HepG2 (cell line): ENCODE data around the gene MASP1. TPM values are rescaled to one million over a fixed set of nuclear protein-coding genes. Genes with fewer than 3 reads are reported as not detected.

Experiments used
- ATAC-seq: fragments of 200-7000 bp; cut with Tn5 transposase; 3 replicates; pipeline ENCODE4 v1.9.1; 2020; ENCODE audit warnings: mild to moderate bottlenecking, moderate library complexity
- BruUV-seq: library from RNA; stranded (reverse); fragments of 400-500 nt; replicated peaks from 2 replicates; lab custom pipeline; 2021; lab: Mats Ljungman, UMichigan
- CTCF ChIA-PET: fragments of 300-600 bp; formaldehyde crosslinking; extraction: SDS; loops from one replicate; lab custom pipeline; 2021; ENCODE audit warnings: low total read pairs, inconsistent platforms, low intra/inter-chr PET ratio; lab: Yijun Ruan, JAX
- POLR2A ChIA-PET: fragments of 350-600 bp; sonication (Branson Sonifier 250); formaldehyde crosslinking; loops from one replicate; lab custom pipeline; 2020; ENCODE audit warnings: antibody characterized with exemption, inconsistent platforms; lab: Yijun Ruan, JAX
- DNase-seq: peaks from one replicate; pipeline ENCODE4 v3.0.0-alpha.2; 2015; ENCODE audit warnings: low spot score
- FAIRE-seq: peaks from 3 replicates; lab custom pipeline; 2011; peaks lifted over from hg19 to GRCh38; lab: Jason Lieb, UNC
- H2AFZ ChIP-seq: one replicate; pipeline ENCODE4 v1.6.1; 2011; ENCODE audit warnings: low read length, inconsistent platforms
- H3K27ac ChIP-seq: fragments of 300-600 bp; 3 replicates; pipeline ENCODE4 v1.8.0; 2011; ENCODE audit warnings: mixed run types, mild to moderate bottlenecking, mixed read lengths, low read length, inconsistent platforms; ENCODE audit not compliant: insufficient read depth; ENCODE audit errors: extremely low read length
- H3K27me3 ChIP-seq, 2 experiments: fragments of 200-600 bp in 1 of 2; 2 replicates in 1 of 2; 3 replicates in 1 of 2; pipeline versions ENCODE4 v1.6.0 to v1.8.0; 2011; ENCODE audit warnings: low read length in 2 of 2, mild to moderate bottlenecking in 2 of 2, moderate library complexity in 2 of 2, inconsistent platforms in 1 of 2; ENCODE audit not compliant: insufficient read depth in 2 of 2, control insufficient read depth in 1 of 2
- H3K36me3 ChIP-seq, 2 experiments: fragments of 200-600 bp in 1 of 2; replicated peaks in 1 of 2; 2 replicates in 1 of 2; 3 replicates in 1 of 2; pipeline versions ENCODE4 v1.5.1 to v1.8.0; 2011; ENCODE audit warnings: low read length in 2 of 2, inconsistent platforms in 1 of 2; ENCODE audit not compliant: insufficient read depth in 2 of 2, control insufficient read depth in 1 of 2
- H3K4me1 ChIP-seq: 2 replicates; pipeline ENCODE4 v1.5.1; 2012; ENCODE audit warnings: low read length, inconsistent platforms; ENCODE audit not compliant: insufficient read depth
- H3K4me2 ChIP-seq: 2 replicates; pipeline ENCODE4 v1.6.0; 2011; ENCODE audit warnings: low read depth, low read length, inconsistent platforms
- H3K4me3 ChIP-seq, 3 experiments: fragments of 200-600 bp in 1 of 3; sonication (generic), shearing (Covaris generic) in 1 of 3; replicated peaks in 1 of 3; 2 replicates each; pipeline ENCODE4 v1.5.1; 2011 to 2016; ENCODE audit warnings: low read length in 3 of 3, inconsistent platforms in 2 of 3, low read depth in 2 of 3, mild to moderate bottlenecking in 2 of 3, control low read depth in 1 of 3, mixed read lengths in 1 of 3; ENCODE audit not compliant: insufficient read depth in 1 of 3
- H3K79me2 ChIP-seq: one replicate; pipeline ENCODE4 v1.6.1; 2011; ENCODE audit warnings: low read length, inconsistent platforms; ENCODE audit not compliant: insufficient read depth
- H3K9ac ChIP-seq: 2 replicates; pipeline ENCODE4 v1.6.0; 2011; ENCODE audit warnings: mild to moderate bottlenecking, low read depth, low read length, inconsistent platforms; ENCODE audit not compliant: insufficient read depth
- H3K9me3 ChIP-seq: 2 replicates; pipeline ENCODE4 v1.5.1; 2012; ENCODE audit warnings: mild to moderate bottlenecking, low read length
- H4K20me1 ChIP-seq: 2 replicates; pipeline ENCODE4 v1.6.0; 2011; ENCODE audit warnings: inconsistent platforms, mild to moderate bottlenecking, low read length, moderate library complexity; ENCODE audit not compliant: insufficient read depth
- ATF4 ChIP-seq, 2 experiments: fragments of 450-650 bp in 1 of 2; sonication (generic) in 1 of 2; formaldehyde crosslinking; IDR thresholded peaks; 2 replicates each; pipeline versions ENCODE4 v1.5.0 to v1.8.0; 2020 to 2022; ENCODE audit warnings: mild to moderate bottlenecking in 1 of 2, missing genetic modification reagents in 1 of 2
- ATM ChIP-seq: fragments of 450-650 bp; IDR thresholded peaks from 2 replicates; pipeline ENCODE4 v1.7.1; 2017; ENCODE audit warnings: mild to moderate bottlenecking, borderline replicate concordance
- MYC ChIP-seq: sonication (generic); formaldehyde crosslinking; IDR thresholded peaks from 2 replicates; pipeline ENCODE4 v1.9.0; 2021; ENCODE audit warnings: missing genetic modification reagents, borderline replicate concordance
- PRDM4 ChIP-seq: sonication (generic); formaldehyde crosslinking; IDR thresholded peaks from 2 replicates; pipeline ENCODE4 v1.9.0; 2021; ENCODE audit warnings: missing genetic modification reagents, borderline replicate concordance
- SKI ChIP-seq: fragments of 450-650 bp; IDR thresholded peaks from one replicate; pipeline ENCODE4 v1.6.1; 2018; ENCODE audit warnings: mild to moderate bottlenecking; ENCODE audit not compliant: partially characterized antibody
- ZNF383 ChIP-seq: sonication (generic); formaldehyde crosslinking; IDR thresholded peaks from 2 replicates; pipeline ENCODE4 v1.4.0; 2020; ENCODE audit warnings: missing genetic modification reagents, mild to moderate bottlenecking, borderline replicate concordance
- WGBS: methylation state at CpG from one replicate; pipeline ENCODE4 v1.1.6; 2017; ENCODE audit warnings: low lambda C conversion rate; 5-methylcytosine and 5-hydroxymethylcytosine counted together
- in situ Hi-C: cut with HindIII; loops from 2 replicates; pipeline ENCODE4 v1.10.0; 2017; ENCODE audit warnings: low pct_unique_long_range_greater_than_20kb; ENCODE audit not compliant: extremely low pct_ligation_motif_present
- intact Hi-C: fragments of 100-400 bp; cut with micrococcal nuclease; formaldehyde crosslinking; loops from one replicate; pipeline ENCODE4 v1.10.0; 2022; ENCODE audit not compliant: unreplicated experiment
- polyA plus RNA-seq, 8 experiments: library from polyadenylated mRNA; depleted of rRNA in 3 of 8; stranded (reverse) in 7 of 8; unstranded in 1 of 8; fragments of >200 nt; fragmentation: Illumina TruSeq in 4 of 8; extraction: Trizol in 4 of 8; gene quantifications; 2 replicates each; pipeline versions ENCODE4 v1.2.1 to v1.2.3, GENCODE V29; 2011 to 2016; ENCODE audit warnings: low read depth in 4 of 8, missing spikeins in 1 of 8, mixed read lengths in 1 of 8; ENCODE audit not compliant: insufficient read depth in 1 of 8
- total RNA-seq, 5 experiments: library from RNA; depleted of rRNA; stranded (reverse); fragments of >200 nt; fragmentation: Illumina TruSeq; extraction: Trizol; gene quantifications; 2 replicates each; pipeline ENCODE4 v1.2.3, GENCODE V29; 2016; ENCODE audit warnings: low read depth in 1 of 5
- TF ChIP-seq, protein P1 (sequence below): sonication (generic); formaldehyde crosslinking; IDR thresholded peaks from 2 replicates; pipeline ENCODE4 v1.5.0; 2020; ENCODE audit warnings: missing genetic modification reagents
- TF ChIP-seq, protein P2 (sequence below): fragments of 450-650 bp; IDR thresholded peaks from 2 replicates; pipeline ENCODE4 v1.6.1; 2016

Gene MASP1
- total and polyA plus RNA-seq, 2 of the 13 experiments (the other 11 are each of a cell fraction or from before 2014, with no cell fraction given), result 10.8 to 56.0 TPM

DNA sequence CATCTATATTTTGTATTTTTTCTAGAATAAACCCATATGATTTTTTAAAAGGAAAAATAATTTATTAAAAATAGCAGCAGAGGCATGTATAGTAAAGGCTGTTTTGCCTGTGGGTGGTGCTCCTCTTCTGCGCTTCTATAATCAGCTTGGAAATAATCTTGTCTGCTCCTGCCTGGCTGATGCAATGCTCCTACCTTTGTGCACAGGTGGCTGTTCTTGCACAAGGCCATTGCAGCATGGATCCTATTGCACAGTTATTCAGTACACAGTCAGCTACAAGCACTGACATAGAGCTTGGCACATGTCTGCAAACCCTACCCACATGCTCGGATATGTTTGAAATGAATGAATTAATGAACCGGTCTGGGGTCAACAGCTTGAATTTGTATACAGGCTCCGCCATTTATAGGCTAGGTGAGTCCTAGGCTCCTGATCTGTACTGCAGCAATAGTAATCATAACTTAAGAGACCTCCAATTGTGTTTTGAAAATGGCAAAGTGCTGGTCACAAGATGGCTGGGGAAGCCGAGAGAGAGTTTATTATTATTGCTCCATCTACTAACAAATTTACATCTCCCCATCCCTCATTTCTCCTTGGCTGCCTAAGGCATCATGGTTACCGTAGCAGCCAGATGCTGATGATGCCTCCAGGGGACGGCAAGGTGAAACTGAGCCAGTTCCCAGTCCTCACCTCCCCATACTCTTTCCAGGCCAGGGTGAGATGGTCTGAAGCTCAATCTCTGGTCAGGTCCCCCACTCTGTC, 94.8 kb downstream of the MASP1 start:
- H3K4me2 ChIP-seq, result no peak overlapping the region
- no peaks in the 10 kb centered on the region for H3K9me3 ChIP-seq
- in situ Hi-C loops, result no loop called here
- CTCF ChIA-PET, result no interaction called here
- peak in 1 of 2 experiments; percentile 68; a peak in 1 of 4 replicates for TF ChIP-seq ATF4 (CRISPR knock-in tag; IDR thresholded peaks at IDR 0.05)
- TF ChIP-seq PRDM4 (CRISPR knock-in tag), result no peak
- TF ChIP-seq SKI, result no peak
- no peak for TF ChIP-seq MYC (CRISPR knock-in tag)
- TF ChIP-seq, protein P1, sequence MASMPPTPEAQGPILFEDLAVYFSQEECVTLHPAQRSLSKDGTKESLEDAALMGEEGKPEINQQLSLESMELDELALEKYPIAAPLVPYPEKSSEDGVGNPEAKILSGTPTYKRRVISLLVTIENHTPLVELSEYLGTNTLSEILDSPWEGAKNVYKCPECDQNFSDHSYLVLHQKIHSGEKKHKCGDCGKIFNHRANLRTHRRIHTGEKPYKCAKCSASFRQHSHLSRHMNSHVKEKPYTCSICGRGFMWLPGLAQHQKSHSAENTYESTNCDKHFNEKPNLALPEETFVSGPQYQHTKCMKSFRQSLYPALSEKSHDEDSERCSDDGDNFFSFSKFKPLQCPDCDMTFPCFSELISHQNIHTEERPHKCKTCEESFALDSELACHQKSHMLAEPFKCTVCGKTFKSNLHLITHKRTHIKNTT (CRISPR knock-in tag), result no peak
- TF ChIP-seq ZNF383, result no peak
- TF ChIP-seq, protein P2, sequence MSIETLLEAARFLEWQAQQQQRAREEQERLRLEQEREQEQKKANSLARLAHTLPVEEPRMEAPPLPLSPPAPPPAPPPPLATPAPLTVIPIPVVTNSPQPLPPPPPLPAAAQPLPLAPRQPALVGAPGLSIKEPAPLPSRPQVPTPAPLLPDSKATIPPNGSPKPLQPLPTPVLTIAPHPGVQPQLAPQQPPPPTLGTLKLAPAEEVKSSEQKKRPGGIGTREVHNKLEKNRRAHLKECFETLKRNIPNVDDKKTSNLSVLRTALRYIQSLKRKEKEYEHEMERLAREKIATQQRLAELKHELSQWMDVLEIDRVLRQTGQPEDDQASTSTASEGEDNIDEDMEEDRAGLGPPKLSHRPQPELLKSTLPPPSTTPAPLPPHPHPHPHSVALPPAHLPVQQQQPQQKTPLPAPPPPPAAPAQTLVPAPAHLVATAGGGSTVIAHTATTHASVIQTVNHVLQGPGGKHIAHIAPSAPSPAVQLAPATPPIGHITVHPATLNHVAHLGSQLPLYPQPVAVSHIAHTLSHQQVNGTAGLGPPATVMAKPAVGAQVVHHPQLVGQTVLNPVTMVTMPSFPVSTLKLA, result peak; percentile 84
- TF ChIP-seq ATM, result no peak
- no peaks in the 10 kb centered on the region for H3K79me2 ChIP-seq
- no TSS peak for BruUV-seq
- intact Hi-C loops, result no loop called here
- no peaks in the 10 kb centered on the region for H3K4me1 ChIP-seq
- no peaks in the 10 kb centered on the region for H3K36me3 ChIP-seq
- no peak overlapping the region for H3K9ac ChIP-seq
- H3K27me3 ChIP-seq, result peaks cover 0 to 3% of the 10 kb centered on the region in 2 experiments; a peak in 1 of 5 replicates
- POLR2A ChIA-PET, result no interaction called here
- no peak for ATAC-seq
- no peak overlapping the region for H2AFZ ChIP-seq
- no peak overlapping the region for H3K4me3 ChIP-seq
- WGBS, result 43% methylated on average over 7 of the region's 7 CpGs
- H4K20me1 ChIP-seq, result no peaks in the 10 kb centered on the region
- no peak overlapping the region for H3K27ac ChIP-seq
- DNase-seq, result no peak
- no peak for FAIRE-seq
